Endothelial cell of umbilical vein (primary cell): ENCODE measurements around the gene TRAP1. TPM values are rescaled to one million over a fixed set of nuclear protein-coding genes. Genes with fewer than 3 reads are reported as not detected.

ENCODE experiments used
- BruUV-seq: library from RNA; stranded (reverse); fragments of 400-500 nt; replicated peaks from 2 replicates; lab custom pipeline; 2021; lab: Mats Ljungman, UMichigan
- CTCF ChIA-PET: fragments of 300-600, 350-600 bp; sonication (Branson Sonifier 250); formaldehyde crosslinking; loops from one replicate; lab custom pipeline; 2021; ENCODE audit warnings: antibody characterized with exemption, inconsistent platforms; lab: Charles Lee
- POLR2A ChIA-PET: fragments of 300-600, 350-600 bp; sonication (Branson Sonifier 250); formaldehyde crosslinking; loops from one replicate; lab custom pipeline; 2021; ENCODE audit warnings: antibody characterized with exemption, inconsistent platforms; lab: Charles Lee
- DNase-seq: peaks from one replicate; pipeline ENCODE4 v3.0.0-alpha.2; 2011; ENCODE audit warnings: low read depth, low spot score
- FAIRE-seq: peaks from 2 replicates; lab custom pipeline; 2011; peaks lifted over from hg19 to GRCh38; lab: Jason Lieb, UNC
- H2AFZ ChIP-seq: 2 replicates; pipeline ENCODE4 v1.6.0; 2012; ENCODE audit warnings: low read depth, low read length, control low read depth, inconsistent platforms
- H3K27ac ChIP-seq: 2 replicates; pipeline ENCODE4 v1.5.1; 2011; ENCODE audit warnings: low read depth, mild to moderate bottlenecking, control low read depth, low read length, moderate library complexity; ENCODE audit not compliant: insufficient read depth
- H3K27me3 ChIP-seq, 2 experiments: 2 replicates each; pipeline versions ENCODE4 v1.6.0 to v1.6.1; 2011; ENCODE audit warnings: low read length in 2 of 2, mixed read lengths in 1 of 2; ENCODE audit not compliant: control insufficient read depth in 2 of 2, insufficient read depth in 2 of 2
- H3K36me3 ChIP-seq, 2 experiments: 2 replicates in 1 of 2; 3 replicates in 1 of 2; pipeline ENCODE4 v1.5.1; 2011; ENCODE audit warnings: low read length in 2 of 2, mild to moderate bottlenecking in 1 of 2, moderate library complexity in 1 of 2; ENCODE audit not compliant: control insufficient read depth in 2 of 2, insufficient read depth in 2 of 2; ENCODE audit errors: extremely low read depth in 1 of 2
- H3K4me1 ChIP-seq: 3 replicates; pipeline ENCODE4 v1.5.1; 2011; ENCODE audit warnings: mild to moderate bottlenecking, low read length; ENCODE audit not compliant: control insufficient read depth, insufficient read depth; ENCODE audit errors: extremely low read depth
- H3K4me2 ChIP-seq: 2 replicates; pipeline ENCODE4 v1.6.1; 2011; ENCODE audit warnings: low read length, control low read depth, mixed read lengths; ENCODE audit not compliant: insufficient read depth
- H3K4me3 ChIP-seq, 3 experiments: fragments of 200-600 bp in 1 of 3; sonication (generic), shearing (Covaris generic) in 1 of 3; replicated peaks in 1 of 3; 2 replicates each; pipeline ENCODE4 v1.5.1; 2011 to 2016; ENCODE audit warnings: control low read depth in 3 of 3, low read length in 3 of 3, mild to moderate bottlenecking in 2 of 3, inconsistent platforms in 1 of 3, low read depth in 1 of 3, moderate library complexity in 1 of 3; ENCODE audit not compliant: insufficient read depth in 1 of 3
- H3K79me2 ChIP-seq: 2 replicates; pipeline ENCODE4 v1.6.0; 2012; ENCODE audit warnings: low read length, inconsistent platforms; ENCODE audit not compliant: control insufficient read depth, insufficient read depth
- H3K9ac ChIP-seq: replicated peaks from 2 replicates; pipeline ENCODE3; 2011; ENCODE audit warnings: low read length, control low read depth; ENCODE audit not compliant: insufficient read depth; ENCODE audit errors: extremely low read depth
- H3K9me1 ChIP-seq: replicated peaks from 3 replicates; pipeline ENCODE4 v1.6.0; 2011; ENCODE audit warnings: mild to moderate bottlenecking, low read length; ENCODE audit not compliant: control insufficient read depth, insufficient read depth; ENCODE audit errors: extremely low read depth
- H3K9me3 ChIP-seq: replicated peaks from 2 replicates; pipeline ENCODE4 v1.5.1; 2012; ENCODE audit warnings: low read length, inconsistent platforms; ENCODE audit not compliant: control insufficient read depth, insufficient read depth
- H4K20me1 ChIP-seq: replicated peaks from 2 replicates; pipeline ENCODE3; 2011; ENCODE audit warnings: mild to moderate bottlenecking, low read length; ENCODE audit not compliant: control insufficient read depth, insufficient read depth; ENCODE audit errors: extremely low read depth
- CTCF ChIP-seq, 2 donors: IDR thresholded peaks; 1 replicate in 1 of 2; 2 replicates in 1 of 2; pipeline ENCODE4 v1.5.1; 2011; ENCODE audit warnings: low read length in 2 of 2, mild to moderate bottlenecking in 2 of 2, moderate library complexity in 2 of 2, control low read depth in 1 of 2, inconsistent platforms in 1 of 2, low read depth in 1 of 2; ENCODE audit not compliant: insufficient read depth in 1 of 2; ENCODE audit errors: extremely low read depth in 1 of 2
- EZH2 ChIP-seq: IDR thresholded peaks from 2 replicates; pipeline ENCODE4 v1.6.1; 2012; ENCODE audit warnings: borderline replicate concordance, low read depth, mild to moderate bottlenecking, moderate library complexity, low read length, inconsistent platforms; ENCODE audit not compliant: severe bottlenecking
- FOS ChIP-seq: IDR thresholded peaks from 2 replicates; pipeline ENCODE4 v1.6.1; 2011; ENCODE audit warnings: mild to moderate bottlenecking, low read length, moderate library complexity, borderline replicate concordance; ENCODE audit not compliant: insufficient read depth
- GATA2 ChIP-seq: IDR thresholded peaks from 2 replicates; pipeline ENCODE4 v1.7.0; 2011; ENCODE audit warnings: low read depth, mild to moderate bottlenecking, moderate library complexity, mixed read lengths, low read length; ENCODE audit not compliant: insufficient read length, insufficient read depth
- JUN ChIP-seq: IDR thresholded peaks from 2 replicates; pipeline ENCODE4 v1.6.1; 2011; ENCODE audit warnings: borderline replicate concordance, low read depth; ENCODE audit not compliant: insufficient read length, insufficient read depth
- MAX ChIP-seq: IDR thresholded peaks from 2 replicates; pipeline ENCODE4 v1.6.1; 2011; ENCODE audit not compliant: insufficient read depth, insufficient read length
- MYC ChIP-seq: IDR thresholded peaks from one replicate; pipeline ENCODE4 v1.6.1; 2011; ENCODE audit warnings: mild to moderate bottlenecking, low read depth, low read length
- POLR2A ChIP-seq: IDR thresholded peaks from 2 replicates; pipeline ENCODE4 v1.6.1; 2012; ENCODE audit warnings: low read depth, mild to moderate bottlenecking, control low read depth, low read length
- POLR2AphosphoS5 ChIP-seq: IDR thresholded peaks from 2 replicates; pipeline ENCODE4 v1.6.1; 2012; ENCODE audit warnings: low read depth, mild to moderate bottlenecking, control low read depth, low read length, moderate library complexity; ENCODE audit not compliant: insufficient read depth
- dilution Hi-C: fragments of 300-500 bp; cut with MboI; formaldehyde crosslinking; loops from one replicate; pipeline ENCODE4 v1.15.0; 2019; ENCODE audit warnings: low sequenced_read_pairs; ENCODE audit not compliant: extremely low pct_ligation_motif_present
- intact Hi-C: fragments of 100-400 bp; cut with micrococcal nuclease; formaldehyde crosslinking; loops from one replicate; pipeline ENCODE4 v1.10.0; 2022
- polyA plus RNA-seq, 4 experiments: library from polyadenylated mRNA; depleted of rRNA in 3 of 4; stranded (reverse) in 3 of 4; unstranded in 1 of 4; fragments of >200 nt; gene quantifications; 2 replicates each; pipeline versions ENCODE4 v1.2.1 to v1.2.3, GENCODE V29; 2011 to 2012; ENCODE audit warnings: missing spikeins in 1 of 4
- total RNA-seq: library from RNA; stranded (reverse); gene quantifications from 2 replicates; pipeline ENCODE4 v1.2.3, GENCODE V29; 2021

TRAP1 gene
- total and polyA plus RNA-seq, 2 donors (not counting 3 experiments of a cell fraction or from before 2014, with no cell fraction given): 95.6 to 102 TPM

- H3K4me3 ChIP-seq: no peak overlapping the region
- no TSS peak for BruUV-seq
- H3K27me3 ChIP-seq: no peaks in the 10 kb centered on the region
- no peak for FAIRE-seq
- TF ChIP-seq MAX (no peak), MYC (no peak), FOS (no peak), JUN (no peak), GATA2 (no peak), POLR2A (no peak), POLR2AphosphoS5 (no peak), CTCF (IDR thresholded peaks at IDR 0.05; ENCODE audit: extremely low read depth in 1 of 2, insufficient read depth in 1 of 2, low read depth in 1 of 2, low read length in 2 of 2) (no peak), EZH2 (no peak)
- no peaks in the 10 kb centered on the region for H3K9me3 ChIP-seq
- intact Hi-C loops: no loop called here
- no peak overlapping the region for H3K27ac ChIP-seq
- no peak overlapping the region for H3K4me2 ChIP-seq
- no peak for DNase-seq
- H4K20me1 ChIP-seq: no peaks in the 10 kb centered on the region
- ChIA-PET POLR2A (no interaction called here), CTCF (interaction anchor here (0.6 kb wide), 1 partner anchor 10 kb away, joined by 3 read pairs; no protein-coding TSS in a partner anchor)
- dilution Hi-C loops: no loop called here
- H2AFZ ChIP-seq: no peak overlapping the region
- no peaks in the 10 kb centered on the region for H3K79me2 ChIP-seq
- H3K36me3 ChIP-seq: peaks cover 8 to 24% of the 10 kb centered on the region in 2 experiments
- no peak overlapping the region for H3K9ac ChIP-seq
- H3K9me1 ChIP-seq: no peaks in the 10 kb centered on the region
- H3K4me1 ChIP-seq: no peaks in the 10 kb centered on the region
Observed at GRCh38 chr16:3762107-3762750, 44.9 kb upstream of the TRAP1 start.
